Measurements from ENCODE around the gene STAT5B. TPM values are rescaled to one million over a fixed set of nuclear protein-coding genes. Genes with fewer than 3 reads are reported as not detected.
"Not testable (repeated sequence)": the region's sequence is repeated elsewhere in the genome, so short reads cannot be mapped to it uniquely, and the experiment has no call there.

STAT5B gene
- total RNA-seq, 1 donor from 2014 or later = 46.3 TPM

DNA sequence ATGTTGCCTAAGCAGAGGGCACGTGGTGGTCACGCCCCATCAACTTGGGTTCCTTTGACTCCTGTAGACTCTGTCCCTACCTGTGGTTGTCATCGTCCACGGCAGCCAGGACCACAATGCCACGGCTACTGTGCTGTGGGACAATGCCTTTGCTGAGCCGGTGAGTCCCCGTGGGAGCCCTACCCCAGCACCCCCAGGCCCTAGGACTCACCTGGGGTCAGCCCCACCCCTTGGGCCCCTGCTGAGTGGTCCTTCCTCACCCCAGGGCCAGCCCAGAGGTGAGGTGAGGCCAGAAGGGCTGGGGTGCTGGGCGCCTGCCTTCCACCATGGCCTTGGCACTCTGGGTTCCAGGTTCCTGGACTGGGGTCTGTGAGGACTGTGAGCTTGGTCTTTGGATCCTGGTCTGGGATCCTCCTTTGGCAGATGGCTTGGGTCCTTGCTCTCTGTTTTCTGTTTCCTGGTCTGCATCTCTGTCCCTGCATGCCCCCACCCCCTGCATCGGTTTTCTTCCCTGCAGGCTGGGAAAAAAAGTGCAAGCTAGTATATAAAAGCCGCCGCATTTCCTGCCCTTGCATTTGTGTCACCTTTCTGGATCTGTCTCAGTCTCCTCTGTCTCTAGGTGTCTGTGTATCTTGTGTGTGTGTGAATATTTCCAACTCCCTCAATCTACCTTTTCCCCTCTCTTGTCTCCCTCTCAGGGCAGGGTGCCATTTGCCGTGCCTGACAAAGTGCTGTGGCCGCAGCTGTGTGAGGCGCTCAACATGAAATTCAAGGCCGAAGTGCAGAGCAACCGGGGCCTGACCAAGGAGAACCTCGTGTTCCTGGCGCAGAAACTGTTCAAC, 29.6 kb upstream of the STAT5B start:
- no peak for DNase-seq

DNA sequence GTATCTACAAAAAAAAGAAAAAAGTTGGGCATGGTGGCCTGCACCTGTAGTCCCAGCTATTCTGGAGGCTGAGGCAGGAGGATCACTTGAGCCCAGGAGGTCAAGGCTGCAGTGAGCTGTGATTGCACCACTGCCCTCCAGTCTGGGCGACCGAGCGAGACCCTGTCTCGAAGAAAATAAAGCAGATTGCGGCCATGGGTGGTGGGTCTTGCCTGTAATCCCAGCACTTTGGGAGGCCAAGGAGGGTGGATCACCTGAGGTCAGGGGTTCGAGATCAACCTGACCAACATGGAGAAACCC, 28.8 kb upstream of the STAT5B start:
- not testable (repeated sequence) for DNase-seq

DNA sequence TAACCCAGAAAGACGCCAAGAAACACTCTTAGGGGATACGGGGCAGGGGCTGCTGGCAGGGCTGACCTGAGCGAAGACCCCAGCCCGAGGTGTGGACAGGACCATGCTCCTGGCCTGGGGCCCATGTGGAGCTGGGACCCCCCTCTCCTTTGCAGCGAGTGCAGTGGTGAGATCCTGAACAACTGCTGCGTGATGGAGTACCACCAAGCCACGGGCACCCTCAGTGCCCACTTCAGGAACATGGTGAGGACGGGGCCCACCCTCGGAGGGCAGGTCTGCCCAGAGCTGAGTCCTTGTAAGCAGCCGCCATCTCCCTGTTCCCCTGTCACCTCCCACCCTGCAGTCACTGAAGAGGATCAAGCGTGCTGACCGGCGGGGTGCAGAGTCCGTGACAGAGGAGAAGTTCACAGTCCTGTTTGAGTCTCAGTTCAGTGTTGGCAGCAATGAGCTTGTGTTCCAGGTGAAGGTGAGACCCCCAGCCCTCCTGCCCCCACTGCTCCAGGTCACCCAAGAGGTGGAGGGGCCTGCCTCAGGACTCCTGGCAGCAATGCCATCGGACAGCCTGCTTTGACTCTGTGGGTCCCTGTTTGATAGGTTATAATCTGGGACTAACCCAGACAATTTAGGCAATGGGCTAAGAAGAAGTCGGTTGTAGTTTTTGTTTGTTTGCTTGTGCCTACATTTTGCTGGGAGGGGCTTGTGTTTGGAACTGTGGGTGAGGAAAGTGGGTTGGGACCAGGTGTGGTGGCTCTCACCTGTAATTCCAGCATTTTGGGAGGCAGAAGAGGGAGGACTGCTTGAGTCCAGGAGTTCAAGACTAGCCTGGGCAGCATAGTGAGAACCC, 28.2 kb upstream of the STAT5B start:
- DNase-seq = no peak

DNA sequence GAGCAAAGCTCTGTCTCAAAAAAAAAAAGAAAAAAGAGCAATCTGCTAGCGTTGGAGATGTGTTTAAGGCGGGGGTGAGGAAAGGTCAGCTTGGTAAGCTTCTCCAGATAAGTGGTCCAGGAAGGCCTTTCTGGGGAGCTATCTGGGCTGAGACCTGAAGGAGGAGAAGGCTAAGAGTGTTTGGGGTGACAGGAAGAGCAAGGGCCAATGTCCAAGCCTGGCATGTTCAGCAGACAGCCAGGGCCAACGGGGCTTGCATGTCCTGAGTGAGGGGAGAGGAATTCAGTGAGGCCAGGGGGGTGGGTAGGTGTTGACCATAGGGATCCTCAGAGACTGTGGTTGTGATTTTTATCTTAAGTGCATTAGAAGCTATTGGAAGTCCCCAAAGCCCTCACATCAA, 27.5 kb upstream of the STAT5B start:
- no peak for DNase-seq

DNA sequence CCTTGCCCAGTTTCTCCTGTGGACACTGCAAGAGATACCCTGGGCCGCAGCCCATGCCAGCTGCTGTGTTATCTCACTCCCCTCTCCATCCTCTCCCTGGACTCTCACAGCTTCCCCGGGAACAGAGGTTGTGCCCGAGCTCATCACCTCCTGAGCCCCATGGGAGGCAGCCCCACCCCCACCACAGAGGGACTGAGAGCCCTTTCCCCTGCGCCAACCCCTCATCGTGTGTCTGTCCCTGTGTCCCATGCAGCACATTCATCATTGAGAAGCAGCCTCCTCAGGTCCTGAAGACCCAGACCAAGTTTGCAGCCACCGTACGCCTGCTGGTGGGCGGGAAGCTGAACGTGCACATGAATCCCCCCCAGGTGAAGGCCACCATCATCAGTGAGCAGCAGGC, 24.8 kb upstream of the STAT5B start:
- no peak for DNase-seq

DNA sequence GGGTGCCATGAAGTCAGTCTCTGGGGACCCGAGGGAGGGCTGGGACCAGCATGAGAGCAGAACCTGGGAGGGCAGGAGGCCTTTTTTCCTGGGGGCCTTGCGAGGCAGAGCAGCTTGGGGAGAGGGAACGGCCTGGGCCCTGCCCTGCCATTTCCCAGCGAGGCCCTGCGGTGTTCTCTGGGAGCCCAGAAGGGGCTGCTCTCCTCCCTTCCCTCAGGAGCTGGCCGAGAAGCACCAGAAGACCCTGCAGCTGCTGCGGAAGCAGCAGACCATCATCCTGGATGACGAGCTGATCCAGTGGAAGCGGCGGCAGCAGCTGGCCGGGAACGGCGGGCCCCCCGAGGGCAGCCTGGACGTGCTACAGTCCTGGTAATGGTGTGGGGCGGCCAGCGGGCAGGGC, 23.7 kb upstream of the STAT5B start:
- not testable (repeated sequence) for DNase-seq

DNA sequence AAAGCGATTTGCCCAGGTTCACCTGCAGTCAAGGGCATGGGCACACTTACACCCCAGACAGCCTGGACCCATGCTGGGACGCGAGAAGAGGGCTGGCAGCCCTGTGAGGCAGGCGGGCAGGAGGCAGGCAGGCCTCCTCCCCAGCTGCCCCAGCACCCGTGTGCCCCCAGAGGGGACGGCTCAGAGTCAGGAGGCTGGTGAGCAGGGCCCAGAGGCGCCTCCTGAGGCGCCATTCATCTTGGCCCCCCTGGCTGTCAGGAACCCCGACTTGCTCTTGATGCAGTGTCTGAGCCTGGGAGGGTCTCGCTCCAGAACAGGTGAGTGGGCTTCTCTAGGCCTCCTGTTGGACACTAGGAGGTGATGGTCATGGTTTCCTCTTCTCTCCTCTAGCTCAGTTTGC, 23.2 kb upstream of the STAT5B start:
- not testable (repeated sequence) for DNase-seq

DNA sequence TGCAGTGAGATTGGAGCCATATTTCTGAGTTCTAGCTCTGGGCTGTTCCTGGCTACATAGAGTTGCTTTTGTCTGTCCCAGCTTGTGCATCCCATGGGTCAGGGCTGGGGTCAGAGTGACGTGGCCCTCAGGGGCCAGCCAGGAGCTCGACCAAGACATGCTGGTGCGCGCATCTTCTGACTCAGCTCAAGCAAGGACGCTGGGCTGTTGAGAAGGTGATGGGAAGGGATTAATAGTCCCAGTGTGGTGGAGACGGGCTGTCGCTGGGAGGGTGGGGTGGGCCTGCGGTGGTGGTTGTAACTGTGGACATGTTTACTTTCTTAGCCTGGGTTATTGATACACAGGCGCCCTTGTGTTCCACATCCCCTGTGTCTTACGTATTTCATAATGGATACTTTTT, 21.6 kb upstream of the STAT5B start:
- not testable (repeated sequence) for DNase-seq

DNA sequence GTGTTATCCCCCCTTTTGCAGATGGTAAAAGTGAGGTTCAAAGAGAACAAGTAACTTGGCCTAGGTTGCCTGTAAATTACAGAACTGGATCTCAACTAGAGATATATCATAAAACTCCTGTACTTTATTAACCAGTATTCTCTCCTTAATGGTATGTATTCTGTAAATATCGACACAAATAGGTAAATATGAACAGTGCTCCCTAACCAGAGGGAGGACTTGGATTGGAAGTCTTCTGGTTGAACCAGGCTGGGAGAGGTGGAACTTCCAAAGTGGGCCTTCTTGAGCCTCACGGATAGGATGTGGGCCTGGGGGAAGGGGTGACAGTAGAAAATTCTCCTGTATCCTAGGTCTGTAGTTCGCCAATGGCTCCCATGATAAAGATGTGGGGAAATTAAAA, 19.8 kb upstream of the STAT5B start:
- no peak for DNase-seq

DNA sequence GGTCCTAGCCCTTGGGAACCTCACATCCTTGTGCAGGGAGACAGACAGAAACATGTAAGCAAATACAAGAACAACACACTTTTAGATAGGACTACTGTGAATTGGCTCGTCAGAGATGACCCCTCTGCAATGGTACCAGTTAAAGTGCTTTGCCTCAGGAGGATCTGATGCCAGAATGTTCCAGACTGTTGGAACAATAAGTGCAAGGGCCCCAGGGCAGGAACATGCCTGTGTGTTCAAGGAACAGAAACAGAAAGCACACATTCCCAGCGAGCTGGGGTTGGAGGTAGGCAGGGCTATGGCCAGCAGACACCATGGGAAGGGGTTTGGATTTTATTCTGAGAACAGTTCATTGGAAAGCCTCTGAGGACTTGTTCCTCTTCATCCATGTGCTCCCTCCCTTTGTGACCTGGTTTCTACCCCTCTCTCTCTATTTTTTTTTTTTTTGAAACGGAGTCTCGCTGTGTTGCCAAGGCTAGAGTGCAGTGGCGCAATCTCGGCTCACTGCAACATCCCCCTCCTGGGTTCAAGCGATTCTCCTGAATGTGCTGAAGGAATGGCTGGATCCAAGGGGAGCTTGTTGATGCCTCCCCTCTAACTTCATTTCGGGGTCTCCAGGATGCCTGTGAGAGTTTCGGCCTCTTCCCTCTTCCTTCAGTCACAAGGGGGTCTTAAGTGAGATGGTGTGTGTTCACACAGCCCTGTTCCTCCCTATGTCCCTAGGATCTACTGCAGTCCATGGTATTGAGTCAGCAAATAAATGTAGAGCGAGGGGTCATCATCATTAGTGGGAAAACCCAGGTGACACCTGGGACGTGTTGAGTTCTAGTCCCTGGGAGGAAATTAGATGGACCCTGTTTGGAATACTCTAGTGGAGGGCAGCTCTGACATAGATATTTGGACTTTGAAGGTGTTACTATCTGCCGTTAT, 18.5 kb upstream of the STAT5B start:
- no peak for DNase-seq

DNA sequence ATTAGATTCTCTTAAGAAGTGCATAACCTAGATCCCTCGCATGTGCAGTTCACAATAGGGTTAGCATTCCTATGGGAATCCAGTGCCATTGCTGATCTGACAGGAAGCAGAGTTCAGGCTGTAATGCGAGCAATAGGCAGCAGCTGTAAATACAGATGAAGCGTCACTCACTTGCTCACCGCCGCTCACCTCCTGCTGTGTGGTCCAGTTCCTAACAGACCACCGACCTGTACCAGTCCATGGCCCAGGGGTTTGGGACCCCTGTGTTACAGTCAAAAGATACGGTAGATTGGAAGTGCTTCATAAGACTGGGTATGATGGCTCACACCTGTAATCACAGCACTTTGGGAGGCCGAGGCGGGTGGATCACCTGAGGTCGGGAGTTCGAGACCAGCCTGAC, 14.9 kb upstream of the STAT5B start:
- DNase-seq = peak; percentile 83

DNA sequence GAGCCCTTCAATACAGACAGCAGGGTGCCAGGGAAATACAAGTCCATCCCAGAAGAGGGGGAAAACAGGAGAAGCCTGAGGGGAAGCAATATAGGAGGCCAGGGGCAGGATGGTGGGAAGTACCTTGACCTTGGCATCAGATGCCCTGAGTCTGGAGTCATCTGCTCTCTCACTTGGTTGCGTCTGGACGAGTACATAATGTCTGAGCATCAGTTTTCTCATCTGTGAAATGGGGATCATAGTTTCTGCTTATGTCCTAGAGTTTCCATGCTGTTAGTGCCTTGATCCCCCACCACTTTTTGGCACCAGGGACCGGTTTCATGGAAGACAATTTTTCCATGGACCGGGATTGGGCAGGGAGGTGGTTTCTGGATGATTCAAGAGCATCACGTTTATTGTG, 14.4 kb upstream of the STAT5B start:
- peak; percentile 27 for DNase-seq

DNA sequence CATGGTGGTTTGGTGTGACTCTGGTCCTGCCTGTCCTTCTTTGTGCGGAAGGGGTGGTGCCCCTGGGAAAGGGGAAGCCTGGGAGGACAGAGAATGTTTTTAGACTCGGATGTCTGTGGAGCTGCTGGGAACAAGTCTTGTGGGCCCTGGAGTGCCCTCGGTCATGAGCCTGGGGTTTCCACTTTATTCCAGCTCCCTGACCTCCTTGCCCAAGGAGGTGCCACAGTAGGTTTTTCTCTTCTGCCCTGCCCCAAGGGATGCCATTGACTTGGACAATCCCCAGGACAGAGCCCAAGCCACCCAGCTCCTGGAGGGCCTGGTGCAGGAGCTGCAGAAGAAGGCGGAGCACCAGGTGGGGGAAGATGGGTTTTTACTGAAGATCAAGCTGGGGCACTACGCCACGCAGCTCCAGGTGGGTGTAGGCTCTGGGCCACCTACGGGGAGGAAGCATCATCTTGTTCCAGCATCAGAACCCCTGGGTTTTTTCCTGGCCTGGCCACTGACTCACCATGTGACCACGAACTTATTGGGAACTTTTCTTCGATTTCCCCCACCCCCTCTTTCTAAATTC, 13.5 kb upstream of the STAT5B start:
- no peak for DNase-seq

DNA sequence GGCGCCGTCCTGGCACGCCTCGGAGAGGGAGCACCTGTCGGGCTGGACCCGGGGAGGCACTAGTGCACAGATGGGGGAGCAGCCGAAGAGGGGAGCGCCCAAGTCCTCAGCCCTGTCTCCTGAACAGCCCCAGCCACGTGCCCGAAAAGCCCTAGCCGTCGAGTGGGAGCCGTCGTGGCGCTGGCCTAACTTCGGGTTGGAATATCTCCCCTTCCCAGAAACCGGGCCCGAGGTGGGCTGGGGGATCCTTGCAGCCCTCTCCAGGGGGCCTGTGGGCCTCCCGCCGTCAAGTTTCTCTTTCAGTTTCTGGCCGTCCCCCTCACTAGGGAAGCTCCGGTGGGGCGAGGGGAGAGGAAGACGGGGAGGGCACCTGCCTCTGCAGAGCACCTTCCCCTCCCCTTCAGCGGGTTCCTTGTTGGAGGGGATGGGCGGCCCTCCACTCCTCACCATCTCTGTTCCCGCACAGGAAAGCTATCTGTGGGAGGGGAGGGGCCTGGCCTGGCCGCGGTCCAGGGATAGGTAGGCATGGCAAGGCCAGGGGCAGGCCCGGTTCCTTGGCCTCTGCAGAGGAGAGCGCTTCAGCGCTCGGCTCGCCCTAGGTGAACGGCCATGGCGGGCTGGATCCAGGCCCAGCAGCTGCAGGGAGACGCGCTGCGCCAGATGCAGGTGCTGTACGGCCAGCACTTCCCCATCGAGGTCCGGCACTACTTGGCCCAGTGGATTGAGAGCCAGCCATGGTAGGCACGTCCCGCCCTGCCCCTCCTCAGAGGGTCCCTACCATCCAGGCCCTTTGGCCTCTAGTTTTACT, 12.8 kb upstream of the STAT5B start:
- DNase-seq = no peak

DNA sequence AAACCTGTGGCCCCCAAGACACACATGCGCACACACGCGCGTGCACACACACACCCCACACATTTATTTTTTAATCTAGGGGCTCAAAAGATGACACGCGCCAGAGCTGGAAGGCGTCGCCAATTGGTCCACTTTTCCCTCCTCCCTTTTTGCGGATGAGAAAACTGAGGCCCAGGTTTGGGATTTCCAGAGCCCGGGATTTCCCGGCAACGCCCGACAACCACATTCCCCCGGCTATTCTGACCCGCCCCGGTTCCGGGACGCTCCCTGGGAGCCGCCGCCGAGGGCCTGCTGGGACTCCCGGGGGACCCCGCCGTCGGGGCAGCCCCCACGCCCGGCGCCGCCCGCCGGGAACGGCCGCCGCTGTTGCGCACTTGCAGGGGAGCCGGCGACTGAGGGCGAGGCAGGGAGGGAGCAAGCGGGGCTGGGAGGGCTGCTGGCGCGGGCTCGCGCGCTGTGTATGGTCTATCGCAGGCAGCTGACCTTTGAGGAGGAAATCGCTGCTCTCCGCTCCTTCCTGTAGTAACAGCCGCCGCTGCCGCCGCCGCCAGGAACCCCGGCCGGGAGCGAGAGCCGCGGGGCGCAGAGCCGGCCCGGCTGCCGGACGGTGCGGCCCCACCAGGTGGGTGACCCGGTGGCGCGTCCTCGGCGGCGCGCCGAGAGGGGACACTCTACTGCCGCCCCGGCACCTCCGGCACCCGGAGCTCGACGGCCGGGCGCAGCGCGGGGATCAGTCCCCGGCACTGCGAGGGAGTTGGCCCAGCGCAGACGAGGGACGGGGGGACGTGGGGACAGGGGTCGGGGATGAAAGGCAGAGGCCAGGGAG, 12.0 kb upstream of the STAT5B start, which contains the start of gene STAT5A:
Gene STAT5A (plus strand): TSS at position 522 of the 826 bp plus-strand sequence. CDS start 914 bp downstream, outside the sequence.
- DNase-seq = peak; percentile 91

DNA sequence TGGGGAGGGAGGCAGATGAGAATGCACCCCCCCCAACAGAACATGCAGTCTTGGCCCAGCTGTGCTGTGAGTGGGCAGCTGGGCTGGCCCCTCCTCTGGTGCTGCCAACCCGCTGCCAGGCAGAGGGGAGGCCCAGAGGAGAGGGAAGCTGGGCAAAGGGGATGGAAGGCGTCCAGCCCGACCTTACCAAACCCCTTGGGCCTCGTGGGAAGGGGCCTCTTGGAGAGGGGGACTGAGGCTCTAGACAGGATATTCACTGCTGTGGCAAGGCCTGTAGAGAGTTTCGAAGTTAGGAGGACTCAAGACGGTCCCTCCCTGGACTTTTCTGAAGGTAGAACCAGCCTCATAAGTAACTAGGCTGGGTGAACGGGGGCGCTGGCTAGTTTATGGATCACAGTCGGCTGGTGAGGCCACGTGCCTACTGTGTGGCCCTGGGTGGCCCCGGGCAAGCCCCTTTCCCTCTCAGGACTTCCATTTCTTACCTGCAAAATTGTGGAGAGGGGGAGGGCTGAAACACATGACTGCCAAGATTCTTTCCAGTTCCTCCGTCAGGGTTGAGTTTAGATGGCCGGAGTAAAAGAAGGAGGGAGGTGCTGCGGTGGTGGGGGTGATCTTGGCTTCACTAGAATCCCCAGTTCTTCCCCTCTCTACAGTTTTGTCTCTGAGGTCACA, 11.2 kb upstream of the STAT5B start:
- DNase-seq = no peak

DNA sequence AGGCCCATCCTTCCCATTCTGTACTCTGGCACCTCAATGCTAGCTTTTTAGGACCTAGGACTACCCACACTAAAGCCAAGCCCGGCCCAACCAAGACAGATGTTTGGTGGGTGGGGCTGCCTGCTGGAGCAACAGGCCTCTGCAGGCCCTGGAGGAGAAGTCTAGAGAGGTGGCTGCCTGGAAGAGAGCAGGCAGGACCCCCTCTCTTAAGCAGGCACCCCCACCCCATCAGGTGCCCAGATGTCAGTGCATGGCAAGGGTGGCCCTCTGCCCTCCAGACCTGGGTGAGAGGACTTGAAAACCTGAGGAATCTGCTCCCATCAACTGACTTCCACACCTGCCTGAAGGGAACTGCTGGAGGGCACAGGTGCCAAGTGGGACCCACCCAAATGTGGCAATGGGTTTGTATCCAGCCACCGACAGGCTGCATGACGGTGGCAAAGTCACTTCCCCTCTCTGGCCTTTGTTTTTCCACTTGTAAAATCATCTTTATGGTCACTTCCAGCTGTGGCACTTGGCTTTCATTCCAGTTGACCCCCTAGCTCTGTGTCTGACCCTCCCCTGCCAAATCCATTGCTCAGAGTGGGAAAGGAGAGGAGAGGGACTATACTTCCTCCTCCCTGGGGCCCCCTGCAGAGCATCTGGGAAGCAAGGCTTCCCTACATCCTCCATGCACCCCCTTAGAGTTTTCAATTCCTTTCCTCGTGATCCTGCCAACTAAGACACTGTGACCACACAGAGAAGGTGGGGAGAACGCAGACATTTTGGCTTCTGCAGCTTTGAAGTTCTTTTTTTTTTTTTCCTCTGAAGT, 10.4 kb upstream of the STAT5B start:
- no peak for DNase-seq

DNA sequence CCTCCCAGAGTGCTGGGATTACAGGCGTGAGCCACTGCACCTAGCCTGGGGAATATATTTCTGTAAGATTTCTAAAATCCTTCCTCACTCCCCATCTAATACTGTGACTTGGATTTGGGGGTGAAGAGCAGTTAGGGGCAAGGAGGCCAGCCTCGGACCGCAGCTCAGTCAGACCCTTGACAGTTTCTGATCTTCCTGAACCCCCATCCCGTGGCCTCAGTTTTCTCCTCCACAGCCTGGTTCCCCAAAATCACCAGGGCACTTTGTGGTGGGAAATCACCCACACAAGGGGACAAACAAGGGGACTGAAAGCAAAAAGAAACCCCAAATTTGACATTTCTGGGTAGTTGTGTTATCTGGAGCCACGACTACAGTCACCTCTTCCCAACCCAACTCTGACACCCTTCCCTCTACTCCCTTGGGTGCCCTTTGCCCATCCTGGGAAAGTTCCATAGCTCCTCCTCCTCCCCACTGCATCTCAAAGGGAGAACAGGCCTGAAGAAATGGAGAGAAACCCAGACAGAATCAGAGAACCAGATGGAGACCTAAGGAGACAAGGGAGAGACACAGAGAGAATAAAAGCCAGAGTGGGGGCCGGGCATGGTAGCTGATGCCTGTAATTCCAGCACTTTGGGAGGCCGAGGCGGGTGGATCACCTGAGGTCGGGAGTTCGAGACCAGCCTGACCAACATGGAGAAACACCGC, 9.3 kb upstream of the STAT5B start:
- DNase-seq = no peak
